Measurements from ENCODE around the gene PARP15.
"Not testable (repeated sequence)": the region's sequence is repeated elsewhere in the genome, so short reads cannot be mapped to it uniquely, and the experiment has no call there.

The PARP15 gene

GRCh38 chr3:122681284-122681973, 104.0 kb downstream of the PARP15 start:
- TF ChIP-seq CTCF (IDR thresholded peaks at IDR 0.05; ENCODE audit: borderline replicate concordance, control extremely low read depth, extremely low read depth, insufficient read depth, missing control alignments) = no peak
- peak; percentile 15 for DNase-seq (ENCODE audit: low spot score)
- in situ Hi-C loops (cut with MboI; ENCODE audit: low sequenced_read_pairs, unreplicated experiment) = loop anchor here (10.0 kb wide), 1 partner anchor 287 kb away; no protein-coding TSS in a partner anchor

GRCh38 chr3:122681974-122682409, 104.5 kb downstream of the PARP15 start:
- in situ Hi-C loops (cut with MboI; ENCODE audit: low sequenced_read_pairs, unreplicated experiment) = loop anchor here (10.0 kb wide), 1 partner anchor 287 kb away; no protein-coding TSS in a partner anchor
- DNase-seq (ENCODE audit: low spot score) = no peak
- TF ChIP-seq CTCF (IDR thresholded peaks at IDR 0.05; ENCODE audit: borderline replicate concordance, control extremely low read depth, extremely low read depth, insufficient read depth, missing control alignments) = no peak

- in situ Hi-C loops (cut with MboI; ENCODE audit: low sequenced_read_pairs, unreplicated experiment) = loop anchor here (10.0 kb wide), 1 partner anchor 288 kb away; no protein-coding TSS in a partner anchor
- not testable (repeated sequence) for DNase-seq (ENCODE audit: low spot score)
Observed at GRCh38 chr3:122682778-122683411, 105.4 kb downstream of the PARP15 start.

GRCh38 chr3:122687298-122687697, 109.8 kb downstream of the PARP15 start:
- no peak for DNase-seq (ENCODE audit: low spot score)
- in situ Hi-C loops (cut with MboI; ENCODE audit: low sequenced_read_pairs, unreplicated experiment) = loop anchor here (10.0 kb wide), 1 partner anchor 292 kb away; no protein-coding TSS in a partner anchor
- no peak for TF ChIP-seq CTCF (IDR thresholded peaks at IDR 0.05; ENCODE audit: borderline replicate concordance, control extremely low read depth, extremely low read depth, insufficient read depth, missing control alignments)

Measured in GM13976 (cell line).